Limb (tissue), 2 donors: ENCODE results near the gene ADRB2.
"Not testable (repeated sequence)": the region's sequence is repeated elsewhere in the genome, so short reads cannot be mapped to it uniquely, and the experiment has no call there.

Experiments
- DNase-seq, 2 donors: peaks; one replicate each; pipeline ENCODE4 v3.0.0-alpha.2; 2016; ENCODE audit errors: extremely low spot score in 2 of 2

Gene ADRB2

GRCh38 chr5:148826053-148826738, at the start of gene ADRB2:
ADRB2 (plus strand) TSS chr5:148826611; CDS start chr5:148826832, 221 bp downstream.
- peak; percentile 88 for DNase-seq

DNA sequence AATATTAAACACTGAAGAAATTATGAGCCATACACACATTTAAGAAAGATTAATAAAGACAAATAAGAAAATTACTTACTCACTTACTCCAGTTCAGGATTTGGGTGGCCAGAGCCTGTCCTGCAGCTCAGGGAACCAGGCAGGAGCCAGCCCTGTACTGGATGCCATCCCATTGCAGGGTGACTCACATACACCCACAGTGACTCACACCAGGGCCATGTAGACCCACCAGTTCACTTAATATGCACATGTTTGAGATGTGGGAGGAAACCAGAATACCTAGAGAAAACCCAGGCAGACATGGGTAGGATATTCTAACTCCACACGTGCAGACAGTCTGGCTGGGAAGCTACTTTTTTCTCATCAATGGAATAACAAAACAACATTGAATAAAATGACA, 49.6 kb upstream of the ADRB2 start:
- DNase-seq, result no peak

DNA sequence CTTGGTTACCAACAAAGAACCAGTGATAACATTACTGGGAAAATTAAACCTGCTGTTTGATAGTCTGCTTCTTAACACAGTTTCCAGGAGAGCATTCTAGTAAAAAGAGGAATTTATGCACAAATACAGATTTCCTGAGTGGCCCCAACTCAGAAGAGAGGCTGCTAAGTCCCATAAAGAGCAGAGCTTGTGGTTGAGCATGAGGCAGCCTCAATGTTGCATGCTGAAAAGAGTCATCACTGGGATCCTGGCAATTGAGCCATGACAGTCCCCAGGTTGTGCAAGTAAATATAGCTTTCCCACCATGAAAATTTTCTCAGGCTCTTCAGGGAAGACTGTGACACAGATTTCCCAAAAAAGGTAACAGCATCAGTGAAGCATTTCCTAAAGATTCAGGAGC, 47.5 kb upstream of the ADRB2 start:
- DNase-seq, result no peak

DNA sequence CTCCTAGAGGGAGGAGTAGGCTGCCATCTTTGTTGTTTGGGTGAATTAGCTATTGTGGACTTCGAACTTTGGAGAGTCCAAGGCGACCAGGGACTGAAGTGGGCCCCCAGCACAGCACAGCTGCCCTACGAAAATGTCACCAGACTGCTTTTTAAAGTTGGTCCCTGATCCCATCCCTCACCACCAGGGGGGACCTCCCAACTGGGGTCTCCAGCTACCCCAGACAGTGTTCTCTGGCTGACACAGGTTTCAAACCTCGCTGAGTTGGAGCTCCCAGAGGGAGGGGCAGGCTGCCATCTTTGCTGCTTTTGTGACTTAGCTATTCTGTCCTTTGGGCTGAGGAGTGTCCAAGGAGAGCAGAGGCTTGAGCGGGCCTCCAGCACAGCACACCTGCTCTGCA, 45.7 kb upstream of the ADRB2 start:
- DNase-seq, result no peak

- no peak for DNase-seq
These were observed 44.6 kb upstream of the ADRB2 start for GRCh38 chr5:148781766-148782165.

DNA sequence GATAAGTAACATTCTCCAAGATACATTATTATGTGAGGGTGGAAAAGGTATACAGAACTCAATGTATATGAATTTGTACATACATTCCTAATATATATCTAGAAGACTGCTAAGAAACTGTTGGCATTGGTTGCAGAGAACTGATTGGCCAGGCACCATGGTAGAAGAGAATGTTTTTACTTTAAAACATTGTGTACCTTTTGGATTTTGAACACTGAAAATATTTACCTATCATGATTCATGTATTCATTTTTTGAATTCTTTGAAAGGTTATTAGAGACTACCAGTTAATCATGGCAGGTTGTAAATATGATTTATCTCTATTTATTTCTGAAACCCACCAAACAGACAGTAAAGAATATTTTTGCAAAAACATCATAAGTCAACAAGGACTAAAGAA, 41.2 kb upstream of the ADRB2 start:
- no peak for DNase-seq

GRCh38 chr5:148786456-148786855, 40.0 kb upstream of the ADRB2 start:
- DNase-seq, result no peak

DNA sequence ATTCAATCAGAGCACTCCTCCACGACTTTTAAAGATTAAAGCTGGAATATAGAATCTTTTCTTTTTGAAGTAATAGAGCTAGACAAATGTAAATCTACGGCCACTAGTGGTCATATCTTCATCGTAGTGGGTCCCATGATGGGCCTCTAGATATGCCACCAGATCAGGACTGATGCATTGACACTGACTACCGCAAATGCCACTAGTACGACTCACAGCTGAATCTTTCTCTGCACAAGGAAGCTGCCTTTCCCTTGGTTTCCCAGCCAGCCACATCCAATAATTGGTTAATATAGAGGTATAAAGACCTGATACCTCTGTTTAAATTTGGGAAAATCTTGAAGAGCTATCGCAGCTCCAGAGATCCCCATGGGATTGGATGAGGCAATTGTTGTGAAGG, 37.8 kb upstream of the ADRB2 start:
- DNase-seq, result no peak

DNA sequence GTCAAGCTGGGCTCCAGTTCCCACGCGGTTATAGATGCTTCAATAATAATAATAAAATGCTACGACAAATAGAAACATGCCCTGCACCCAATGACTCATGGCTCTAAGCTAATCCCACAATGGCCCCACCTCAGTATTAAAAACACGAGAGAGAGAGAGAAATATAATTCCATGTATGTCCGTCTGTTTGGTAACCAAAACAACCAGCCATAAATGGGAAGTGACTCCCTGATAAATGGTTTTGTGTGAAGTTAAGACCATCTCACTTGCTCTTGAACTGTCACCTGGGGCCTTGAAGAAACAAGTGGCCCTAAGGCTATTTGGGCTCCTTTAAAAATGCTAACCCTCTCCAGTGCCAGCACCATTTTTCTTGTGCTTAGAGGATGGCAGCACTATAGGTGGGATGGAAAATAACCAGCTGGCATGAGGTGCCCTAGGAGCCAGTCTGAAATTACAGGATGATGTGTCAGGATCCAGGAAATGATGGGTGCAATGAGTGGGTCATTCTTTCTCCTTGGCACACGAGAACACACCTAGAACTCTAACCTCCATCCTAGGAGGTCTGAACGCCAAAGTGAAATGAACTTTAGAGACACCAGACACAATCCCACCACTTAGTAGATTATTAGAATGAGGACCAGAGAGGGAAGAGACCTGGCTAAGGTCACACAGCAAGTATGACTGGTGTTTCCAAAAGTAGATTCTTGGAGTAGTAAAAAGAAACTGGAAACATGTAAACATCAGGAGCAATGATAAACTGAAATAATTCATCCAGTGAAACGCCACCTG, 35.7 kb upstream of the ADRB2 start:
- no peak for DNase-seq

- DNase-seq, result no peak
These were observed 35.1 kb upstream of the ADRB2 start for GRCh38 chr5:148791334-148791667.

DNA sequence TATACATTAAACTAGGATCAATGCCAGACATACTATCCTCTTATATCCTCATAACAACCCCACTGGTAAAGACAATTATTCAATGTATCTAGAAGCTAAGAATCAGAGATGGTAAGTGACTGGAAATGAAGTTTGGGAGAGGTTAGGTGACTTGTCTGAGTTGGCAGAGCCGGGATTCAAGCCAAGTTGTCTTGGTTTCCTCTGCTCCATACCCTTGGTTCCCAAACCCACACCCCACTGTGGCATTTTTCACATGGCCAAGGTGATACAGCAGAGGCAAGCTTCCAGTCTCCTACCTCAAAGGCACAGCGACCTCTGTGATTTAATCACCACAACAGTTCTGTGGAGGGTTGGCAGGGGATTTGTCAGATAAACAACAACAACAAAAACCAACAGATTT, 34.7 kb upstream of the ADRB2 start:
- no peak for DNase-seq

- no peak for DNase-seq
These were observed 33.7 kb upstream of the ADRB2 start for GRCh38 chr5:148792744-148793143.

GRCh38 chr5:148793261-148793660, 33.1 kb upstream of the ADRB2 start:
- no peak for DNase-seq

GRCh38 chr5:148794275-148794674, 32.1 kb upstream of the ADRB2 start:
- no peak for DNase-seq

DNA sequence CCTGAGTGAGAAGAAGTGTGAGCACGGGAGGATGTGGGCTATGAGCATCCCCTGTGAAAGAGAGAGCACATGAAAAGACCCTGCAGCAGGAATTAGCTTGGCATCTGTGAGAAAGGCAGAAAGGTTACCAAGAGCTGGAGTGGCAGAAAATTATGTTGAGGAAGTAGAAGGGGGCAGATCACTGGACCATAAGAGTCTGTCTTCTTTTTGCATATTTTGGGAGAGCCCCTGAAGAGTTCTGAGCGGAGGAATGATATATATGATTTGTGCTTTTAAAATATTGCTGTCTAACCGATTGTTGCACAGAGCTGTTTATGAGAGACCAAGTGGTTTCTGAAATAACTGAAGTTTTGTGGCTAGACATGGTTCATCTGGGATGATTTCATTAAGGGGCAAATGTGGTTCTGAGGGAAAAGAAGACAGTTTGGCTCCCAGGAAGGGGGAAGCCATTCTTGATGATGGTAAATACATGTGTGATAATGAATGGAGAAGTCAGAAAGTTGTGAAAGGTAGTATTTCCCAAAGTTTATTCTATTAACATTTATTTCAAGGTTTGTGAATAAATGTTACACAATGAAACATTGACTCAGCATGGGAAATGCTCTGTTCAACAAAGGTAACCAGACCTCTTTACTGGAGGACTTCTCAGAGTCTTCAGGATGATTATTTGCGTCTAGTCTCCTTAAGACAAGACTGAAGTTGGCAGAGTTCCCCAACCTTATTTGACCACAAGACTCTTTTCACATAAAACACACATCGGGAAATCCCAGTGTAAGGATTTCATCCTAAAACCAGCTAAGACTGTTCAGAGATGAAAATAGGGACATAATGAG, 31.5 kb upstream of the ADRB2 start:
- no peak for DNase-seq

GRCh38 chr5:148796936-148797335, 29.5 kb upstream of the ADRB2 start:
- DNase-seq, result no peak

GRCh38 chr5:148798786-148799185, 27.6 kb upstream of the ADRB2 start:
- DNase-seq, result no peak

- DNase-seq, result no peak
These were observed 26.5 kb upstream of the ADRB2 start for GRCh38 chr5:148799737-148800527.

- no peak for DNase-seq
These were observed 24.6 kb upstream of the ADRB2 start for GRCh38 chr5:148801682-148802276.

DNA sequence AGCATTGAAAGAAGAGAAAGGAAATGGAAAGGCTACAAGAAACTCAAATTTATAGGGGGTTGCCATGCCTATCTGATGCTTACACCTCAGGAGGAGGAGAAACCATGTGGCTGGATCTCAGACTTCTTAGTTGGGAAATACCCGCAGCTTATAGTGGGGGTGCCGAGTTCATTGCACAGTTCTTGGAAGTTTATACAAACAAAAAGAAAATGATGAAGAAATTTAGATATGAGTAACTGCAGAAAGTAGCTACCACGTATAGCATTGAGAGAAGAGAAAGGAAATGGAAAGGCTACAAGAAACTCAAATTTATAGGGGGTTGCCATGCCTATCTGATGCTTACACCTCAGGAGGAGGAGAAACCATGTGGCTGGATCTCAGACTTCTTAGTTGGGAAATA, 23.0 kb upstream of the ADRB2 start:
- not testable (repeated sequence) for DNase-seq

DNA sequence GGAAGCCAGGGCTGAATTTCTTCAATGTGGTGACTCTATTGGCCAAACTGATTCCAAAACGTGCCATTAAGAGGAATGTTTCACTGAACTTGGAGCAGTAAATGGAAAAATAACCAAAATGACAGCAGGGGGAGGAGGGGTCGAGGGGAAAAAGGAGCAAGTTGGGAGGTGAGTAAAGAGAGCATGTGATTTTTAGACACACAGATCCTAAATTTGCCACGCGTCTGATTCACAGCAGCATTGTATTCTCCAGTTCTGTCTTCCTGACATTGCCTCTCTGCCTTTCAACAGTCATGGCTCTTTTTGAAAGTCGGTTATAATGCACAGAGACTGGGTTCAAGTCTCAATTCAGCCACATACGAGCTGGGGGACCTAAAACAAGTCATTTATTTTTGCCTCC, 22.0 kb upstream of the ADRB2 start:
- no peak for DNase-seq
